Subcutaneous adipose tissue (tissue), 4 donors: ENCODE measurements around the gene MRPS17. TPM values are rescaled to one million over a fixed set of nuclear protein-coding genes. Genes with fewer than 3 reads are reported as not detected.

Experiments
- CTCF ChIP-seq: fragments of 450-650 bp; IDR thresholded peaks from one replicate; pipeline ENCODE4 v1.5.1; 2016; ENCODE audit warnings: low read depth, mild to moderate bottlenecking, control low read depth, antibody characterized with exemption, moderate library complexity
- total RNA-seq, 4 donors: library from RNA; depleted of rRNA; stranded (reverse); fragments of >200 nt; gene quantifications; one replicate each; pipeline ENCODE4 v1.1.0, GENCODE V29; 2016

The MRPS17 gene
- total RNA-seq, 4 donors from 2014 or later = 5.1 to 10.1 (median 6.0) TPM

DNA sequence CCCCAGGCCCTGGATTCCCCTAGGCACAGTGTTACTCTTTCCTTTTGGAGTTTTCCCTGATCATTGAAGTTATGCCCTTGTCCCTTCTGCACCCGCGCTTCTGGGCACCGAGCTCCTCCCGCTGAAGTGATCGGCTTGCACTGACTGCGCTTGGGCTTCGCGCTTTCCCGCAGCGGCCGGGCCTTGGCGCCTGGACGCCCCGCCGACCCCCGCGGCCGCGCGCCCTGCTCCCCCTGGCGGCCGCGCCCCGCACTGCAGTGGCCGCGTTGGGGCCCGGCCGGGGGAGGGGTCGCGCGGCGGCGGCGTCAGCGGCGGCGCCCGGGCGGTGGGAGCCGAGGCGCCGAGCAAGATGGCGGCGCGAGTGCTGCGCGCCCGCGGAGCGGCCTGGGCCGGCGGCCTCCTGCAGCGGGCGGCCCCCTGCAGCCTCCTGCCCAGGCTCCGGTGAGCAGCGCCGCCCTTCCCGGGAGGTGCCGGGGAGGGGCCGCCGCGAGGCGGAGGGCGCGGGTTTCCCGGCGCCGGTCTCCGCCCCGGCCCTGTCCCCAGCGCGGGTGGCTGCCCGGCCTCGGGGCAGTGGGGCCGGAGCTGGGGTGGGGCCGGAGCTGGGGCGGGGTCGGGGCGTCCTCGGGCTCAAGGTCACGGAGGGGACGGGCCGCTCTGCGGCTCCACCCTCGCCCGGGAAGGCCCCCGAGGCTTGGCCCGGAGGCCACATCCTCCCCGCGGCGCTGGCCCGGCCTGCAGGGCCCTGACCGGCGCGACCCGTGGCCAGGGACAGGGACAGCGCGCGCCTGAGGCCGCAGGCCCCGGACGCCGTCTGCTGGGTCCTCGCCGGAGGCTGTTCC, 12.8 kb downstream of the MRPS17 start, which contains the start of gene NIPSNAP2:
TSS of gene NIPSNAP2 (plus strand) at position 325 of the 839 bp plus-strand sequence. CDS start at position 350, 25 bp downstream.
- no peak for TF ChIP-seq CTCF

DNA sequence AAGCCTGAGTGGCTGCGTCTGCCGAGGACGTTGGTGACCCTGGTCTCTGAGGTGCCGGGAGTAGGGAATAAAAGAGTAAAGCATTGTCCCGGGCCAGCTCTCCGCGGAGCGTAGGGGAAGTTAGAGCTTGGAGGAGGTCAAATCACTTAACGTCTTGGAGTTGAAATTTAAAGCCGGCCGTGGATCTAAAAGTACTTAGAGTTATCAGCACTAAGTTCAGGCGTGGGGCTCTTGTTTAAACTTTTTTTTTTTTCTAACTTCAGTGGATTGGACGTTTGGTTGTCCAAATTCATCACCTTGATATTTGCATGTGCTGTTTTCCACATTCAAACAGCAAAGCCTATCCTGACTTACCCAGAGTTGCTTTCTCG, 13.4 kb downstream of the MRPS17 start:
- TF ChIP-seq CTCF = no peak

GRCh38 chr7:55965805-55966421, 14.2 kb downstream of the MRPS17 start:
- no peak for TF ChIP-seq CTCF

GRCh38 chr7:55966851-55967250, 15.2 kb downstream of the MRPS17 start:
- no peak for TF ChIP-seq CTCF

DNA sequence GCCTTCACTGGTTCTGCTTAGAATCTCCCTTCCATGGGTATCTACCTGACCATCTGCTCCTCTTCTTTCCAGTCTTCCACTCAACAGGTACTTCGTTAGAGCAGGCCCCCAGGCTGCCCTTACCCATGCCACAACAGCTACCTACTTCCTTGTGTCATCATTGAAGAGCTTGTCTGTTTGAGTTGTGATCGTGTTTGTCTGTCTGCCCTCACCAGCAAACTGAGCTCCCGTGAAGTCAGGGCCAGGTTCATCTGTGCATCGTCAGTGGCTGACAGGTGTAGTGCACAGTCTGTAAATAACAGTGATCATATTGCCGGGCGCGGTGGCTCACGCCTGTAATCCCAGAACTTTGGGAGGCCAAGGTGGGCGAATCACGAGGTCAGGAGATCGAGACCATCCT, 17.7 kb downstream of the MRPS17 start:
- no peak for TF ChIP-seq CTCF

GRCh38 chr7:55970561-55970960, 18.9 kb downstream of the MRPS17 start:
- TF ChIP-seq CTCF = no peak

GRCh38 chr7:55970978-55971377, 19.3 kb downstream of the MRPS17 start:
- no peak for TF ChIP-seq CTCF
